ENCODE data around the gene PIR.

DNA sequence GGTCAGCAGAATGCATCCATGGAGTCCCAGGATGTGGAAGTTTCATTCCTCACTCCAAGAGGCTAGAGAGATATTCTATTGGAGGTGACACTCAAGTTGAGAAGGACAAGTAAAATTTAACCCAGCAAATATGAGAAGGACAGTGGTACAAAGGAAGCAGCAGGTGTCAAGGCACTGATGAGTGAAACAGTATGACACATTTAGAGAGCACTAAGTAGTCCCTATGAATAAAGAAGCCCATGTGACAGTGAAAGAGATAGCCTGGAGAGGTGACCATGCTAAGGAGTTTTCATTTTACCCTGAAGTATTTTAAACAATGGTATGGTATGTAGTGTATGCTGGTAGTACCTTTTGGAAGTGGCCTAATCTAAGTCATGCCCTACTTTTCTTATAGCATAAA is 16.7 kb upstream of the PIR start:
- TF ChIP-seq, protein P1, sequence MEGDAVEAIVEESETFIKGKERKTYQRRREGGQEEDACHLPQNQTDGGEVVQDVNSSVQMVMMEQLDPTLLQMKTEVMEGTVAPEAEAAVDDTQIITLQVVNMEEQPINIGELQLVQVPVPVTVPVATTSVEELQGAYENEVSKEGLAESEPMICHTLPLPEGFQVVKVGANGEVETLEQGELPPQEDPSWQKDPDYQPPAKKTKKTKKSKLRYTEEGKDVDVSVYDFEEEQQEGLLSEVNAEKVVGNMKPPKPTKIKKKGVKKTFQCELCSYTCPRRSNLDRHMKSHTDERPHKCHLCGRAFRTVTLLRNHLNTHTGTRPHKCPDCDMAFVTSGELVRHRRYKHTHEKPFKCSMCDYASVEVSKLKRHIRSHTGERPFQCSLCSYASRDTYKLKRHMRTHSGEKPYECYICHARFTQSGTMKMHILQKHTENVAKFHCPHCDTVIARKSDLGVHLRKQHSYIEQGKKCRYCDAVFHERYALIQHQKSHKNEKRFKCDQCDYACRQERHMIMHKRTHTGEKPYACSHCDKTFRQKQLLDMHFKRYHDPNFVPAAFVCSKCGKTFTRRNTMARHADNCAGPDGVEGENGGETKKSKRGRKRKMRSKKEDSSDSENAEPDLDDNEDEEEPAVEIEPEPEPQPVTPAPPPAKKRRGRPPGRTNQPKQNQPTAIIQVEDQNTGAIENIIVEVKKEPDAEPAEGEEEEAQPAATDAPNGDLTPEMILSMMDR (conservative IDR thresholded peaks at IDR 0.05; ENCODE audit: low read length), result no peak
- no peak for TF ChIP-seq EZH2phosphoT487 (IDR thresholded peaks at IDR 0.05; ENCODE audit: borderline replicate concordance, low read depth, low read length)
